H9 (cell line): Measurements from ENCODE around the gene KCNJ10. TPM values are rescaled to one million over a fixed set of nuclear protein-coding genes. Genes with fewer than 3 reads are reported as not detected.

Experiments
- DNase-seq: peaks from one replicate; pipeline ENCODE4 v3.0.0-alpha.2; 2017
- H2AFZ ChIP-seq: one replicate; pipeline ENCODE4 v1.6.1; 2013; ENCODE audit warnings: mild to moderate bottlenecking, low read length, control low read depth, moderate library complexity
- H2AK5ac ChIP-seq: 2 replicates; pipeline ENCODE4 v1.6.1; 2013; ENCODE audit warnings: low read length, control low read depth, mixed read lengths; ENCODE audit not compliant: insufficient read length
- H2BK120ac ChIP-seq: one replicate; pipeline ENCODE4 v1.6.1; 2013; ENCODE audit warnings: low read depth, mild to moderate bottlenecking, low read length, control low read depth, inconsistent platforms; ENCODE audit not compliant: poor library complexity, severe bottlenecking
- H2BK12ac ChIP-seq: 2 replicates; pipeline ENCODE4 v1.6.1; 2013; ENCODE audit warnings: low read length, control low read depth, mixed read lengths, low read depth; ENCODE audit not compliant: insufficient read length
- H2BK15ac ChIP-seq: 2 replicates; pipeline ENCODE4 v1.6.1; 2013; ENCODE audit warnings: low read depth, low read length, control low read depth
- H2BK20ac ChIP-seq: one replicate; pipeline ENCODE4 v1.6.1; 2013; ENCODE audit warnings: low read depth, mild to moderate bottlenecking, low read length, control low read depth, inconsistent platforms; ENCODE audit not compliant: poor library complexity, severe bottlenecking
- H2BK5ac ChIP-seq: 2 replicates; pipeline ENCODE4 v1.6.1; 2013; ENCODE audit warnings: low read length, control low read depth, mixed read lengths; ENCODE audit not compliant: insufficient read length
- H3K14ac ChIP-seq: 2 replicates; pipeline ENCODE4 v1.6.1; 2013; ENCODE audit warnings: low read length, control low read depth; ENCODE audit not compliant: insufficient read depth
- H3K18ac ChIP-seq: 2 replicates; pipeline ENCODE4 v1.6.1; 2013; ENCODE audit warnings: low read depth, mild to moderate bottlenecking, mixed read lengths, low read length, control low read depth; ENCODE audit not compliant: insufficient read length
- H3K23ac ChIP-seq: 2 replicates; pipeline ENCODE4 v1.6.1; 2013; ENCODE audit warnings: low read length, control low read depth, mixed read lengths, low read depth; ENCODE audit not compliant: insufficient read length
- H3K23me2 ChIP-seq: 2 replicates; pipeline ENCODE4 v1.6.1; 2013; ENCODE audit warnings: low read depth, mild to moderate bottlenecking, mixed read lengths, low read length, control low read depth; ENCODE audit not compliant: insufficient read length, poor library complexity, severe bottlenecking
- H3K27ac ChIP-seq: 2 replicates; pipeline ENCODE4 v1.5.1; 2013; ENCODE audit warnings: low read length, control low read depth, mixed read lengths, low read depth; ENCODE audit not compliant: insufficient read length
- H3K27me3 ChIP-seq: 2 replicates; pipeline ENCODE4 v1.6.1; 2013; ENCODE audit warnings: low read length, control low read depth, inconsistent platforms; ENCODE audit not compliant: insufficient read depth
- H3K4ac ChIP-seq: 2 replicates; pipeline ENCODE4 v1.6.1; 2013; ENCODE audit warnings: low read depth, mild to moderate bottlenecking, control low read depth, inconsistent platforms, low read length, moderate library complexity
- H3K4me1 ChIP-seq: 2 replicates; pipeline ENCODE4 v1.6.1; 2013; ENCODE audit warnings: low read length, control low read depth, inconsistent platforms; ENCODE audit not compliant: insufficient read depth
- H3K4me2 ChIP-seq: 2 replicates; pipeline ENCODE4 v1.6.1; 2013; ENCODE audit warnings: low read length, control low read depth, mixed read lengths; ENCODE audit not compliant: insufficient read length, insufficient read depth
- H3K56ac ChIP-seq: 2 replicates; pipeline ENCODE4 v1.6.1; 2013; ENCODE audit warnings: low read depth, mild to moderate bottlenecking, mixed read lengths, low read length, control low read depth; ENCODE audit not compliant: insufficient read length
- H3K79me1 ChIP-seq: 2 replicates; pipeline ENCODE4 v1.6.1; 2013; ENCODE audit warnings: low read depth, mild to moderate bottlenecking, moderate library complexity, low read length, control low read depth, inconsistent platforms; ENCODE audit not compliant: insufficient read depth, poor library complexity, severe bottlenecking
- H3K79me2 ChIP-seq: 2 replicates; pipeline ENCODE4 v1.6.1; 2013; ENCODE audit warnings: low read length, control low read depth, inconsistent platforms; ENCODE audit not compliant: insufficient read depth
- H3K9ac ChIP-seq: 2 replicates; pipeline ENCODE4 v1.6.1; 2013; ENCODE audit warnings: low read length, control low read depth, mixed read lengths; ENCODE audit not compliant: insufficient read length; ENCODE audit errors: extremely low read depth
- H3K9me3 ChIP-seq: one replicate; pipeline ENCODE4 v1.6.1; 2013; ENCODE audit warnings: low read depth, low read length, inconsistent platforms; ENCODE audit not compliant: control insufficient read depth
- H3T11ph ChIP-seq: one replicate; pipeline ENCODE4 v1.6.1; 2013; ENCODE audit warnings: mild to moderate bottlenecking, low read length, control low read depth, inconsistent platforms
- H4K20me1 ChIP-seq: one replicate; pipeline ENCODE4 v1.6.1; 2013; ENCODE audit not compliant: control insufficient read depth, insufficient read length, insufficient read depth
- H4K5ac ChIP-seq: 2 replicates; pipeline ENCODE4 v1.6.1; 2013; ENCODE audit warnings: low read depth, mild to moderate bottlenecking, mixed read lengths, low read length, control low read depth; ENCODE audit not compliant: insufficient read length
- H4K8ac ChIP-seq: replicated peaks from 2 replicates; pipeline ENCODE4 v1.6.1; 2013; ENCODE audit warnings: low read length, control low read depth, mixed read lengths, low read depth; ENCODE audit not compliant: insufficient read length
- H4K91ac ChIP-seq: 2 replicates; pipeline ENCODE4 v1.6.1; 2013; ENCODE audit warnings: low read depth, mild to moderate bottlenecking, moderate library complexity, mixed read lengths, low read length, control low read depth; ENCODE audit not compliant: insufficient read length
- H3K27ac Mint-ChIP-seq, 3 experiments: 2 replicates in 2 of 3; 3 replicates in 1 of 3; pipeline ENCODE4 v1.8.0; 2020 to 2021; ENCODE audit warnings: mixed read lengths in 3 of 3, mild to moderate bottlenecking in 1 of 3, moderate library complexity in 1 of 3
- H3K27me3 Mint-ChIP-seq: 2 replicates; pipeline ENCODE4 v1.8.0; 2021; ENCODE audit warnings: low read depth, mild to moderate bottlenecking, moderate library complexity, mixed read lengths
- H3K36me3 Mint-ChIP-seq, 3 experiments: 2 replicates in 2 of 3; 3 replicates in 1 of 3; pipeline ENCODE4 v1.8.0; 2020 to 2021; ENCODE audit warnings: low read depth in 3 of 3, mixed read lengths in 3 of 3; ENCODE audit not compliant: insufficient read depth in 1 of 3
- H3K4me1 Mint-ChIP-seq, 2 experiments: 2 replicates each; pipeline ENCODE4 v1.8.0; 2020; ENCODE audit warnings: mixed read lengths in 2 of 2
- H3K4me3 Mint-ChIP-seq, 2 experiments: 2 replicates in 1 of 2; 3 replicates in 1 of 2; pipeline ENCODE4 v1.8.0; 2020 to 2021; ENCODE audit warnings: mild to moderate bottlenecking in 2 of 2, mixed read lengths in 2 of 2, moderate library complexity in 1 of 2
- H3K9me3 Mint-ChIP-seq, 2 experiments: 2 replicates in 1 of 2; 3 replicates in 1 of 2; pipeline ENCODE4 v1.8.0; 2020; ENCODE audit warnings: mild to moderate bottlenecking in 2 of 2, mixed read lengths in 2 of 2, moderate library complexity in 1 of 2
- WGBS: extraction: QIAGEN DNeasy Blood & Tissue Kit; methylation state at CpG from one replicate; pipeline ENCODE4 v1.1.7; 2013; ENCODE audit warnings: missing lambda C conversion rate, low lambda C conversion rate, mixed read lengths; ENCODE audit not compliant: insufficient read length; ENCODE audit errors: extremely low coverage; 5-methylcytosine and 5-hydroxymethylcytosine counted together
- total RNA-seq: library from RNA; stranded (reverse); gene quantifications from 2 replicates; pipeline ENCODE4 v1.2.1, GENCODE V29; 2021
- TF ChIP-seq, protein P1 (sequence below): fragments of 200-600 bp; sonication (generic); conservative IDR thresholded peaks from 3 replicates; pipeline ENCODE4 v1.8.0; 2021; ENCODE audit warnings: antibody characterized with exemption, mild to moderate bottlenecking

The KCNJ10 gene
- total RNA-seq, 1 experiment from 2014 or later = 0.44 TPM

- H2AK5ac ChIP-seq = no peak overlapping the region
- Mint-ChIP-seq H3K36me3 (no peaks in the 10 kb centered on the region; a peak in 1 of 7 replicates), H3K4me1 (peaks cover 39 to 52% of the 10 kb centered on the region in 2 experiments), H3K27me3 (peaks cover 7% of the 10 kb centered on the region), H3K4me3 (peak overlapping the region in 1 of 2 experiments; percentile 23; a peak in 1 of 5 replicates), H3K27ac (no peak overlapping the region; a peak in 1 of 7 replicates), H3K9me3 (no peaks in the 10 kb centered on the region; a peak in 1 of 5 replicates)
- TF ChIP-seq, protein P1, sequence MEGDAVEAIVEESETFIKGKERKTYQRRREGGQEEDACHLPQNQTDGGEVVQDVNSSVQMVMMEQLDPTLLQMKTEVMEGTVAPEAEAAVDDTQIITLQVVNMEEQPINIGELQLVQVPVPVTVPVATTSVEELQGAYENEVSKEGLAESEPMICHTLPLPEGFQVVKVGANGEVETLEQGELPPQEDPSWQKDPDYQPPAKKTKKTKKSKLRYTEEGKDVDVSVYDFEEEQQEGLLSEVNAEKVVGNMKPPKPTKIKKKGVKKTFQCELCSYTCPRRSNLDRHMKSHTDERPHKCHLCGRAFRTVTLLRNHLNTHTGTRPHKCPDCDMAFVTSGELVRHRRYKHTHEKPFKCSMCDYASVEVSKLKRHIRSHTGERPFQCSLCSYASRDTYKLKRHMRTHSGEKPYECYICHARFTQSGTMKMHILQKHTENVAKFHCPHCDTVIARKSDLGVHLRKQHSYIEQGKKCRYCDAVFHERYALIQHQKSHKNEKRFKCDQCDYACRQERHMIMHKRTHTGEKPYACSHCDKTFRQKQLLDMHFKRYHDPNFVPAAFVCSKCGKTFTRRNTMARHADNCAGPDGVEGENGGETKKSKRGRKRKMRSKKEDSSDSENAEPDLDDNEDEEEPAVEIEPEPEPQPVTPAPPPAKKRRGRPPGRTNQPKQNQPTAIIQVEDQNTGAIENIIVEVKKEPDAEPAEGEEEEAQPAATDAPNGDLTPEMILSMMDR = no peak
- H2BK20ac ChIP-seq = no peak overlapping the region
- H2BK5ac ChIP-seq = no peak overlapping the region
- no peak overlapping the region for H3K56ac ChIP-seq
- peaks cover 4% of the 10 kb centered on the region; the same call in 1 of the 2 replicates for H3K4me1 ChIP-seq
- WGBS = no CpG with 5 or more reads among the region's 9 CpGs
- H2AFZ ChIP-seq = no peak overlapping the region
- peaks cover 9% of the 10 kb centered on the region for H3K23me2 ChIP-seq
- H3K27ac ChIP-seq = no peak overlapping the region
- H3K9me3 ChIP-seq = no peaks in the 10 kb centered on the region
- no peak for DNase-seq
- H3K4me2 ChIP-seq = no peak overlapping the region
- no peak overlapping the region for H2BK15ac ChIP-seq
- no peak overlapping the region for H3K18ac ChIP-seq
- H3K23ac ChIP-seq = no peak overlapping the region
- H4K8ac ChIP-seq = no peak overlapping the region
- H3K9ac ChIP-seq = no peak overlapping the region
- no peak overlapping the region for H4K5ac ChIP-seq
- no peaks in the 10 kb centered on the region for H3K27me3 ChIP-seq
- H2BK120ac ChIP-seq = no peak overlapping the region
- H2BK12ac ChIP-seq = no peak overlapping the region
- H3K4ac ChIP-seq = no peak overlapping the region
- no peak overlapping the region for H3K14ac ChIP-seq
- peaks cover 1% of the 10 kb centered on the region; the same call in 1 of the 2 replicates for H3K79me2 ChIP-seq
- H3K79me1 ChIP-seq = no peaks in the 10 kb centered on the region
- no peak overlapping the region for H4K91ac ChIP-seq
- H3T11ph ChIP-seq = no peak overlapping the region
- H4K20me1 ChIP-seq = no peaks in the 10 kb centered on the region
Observed at GRCh38 chr1:160101717-160102522, 32.0 kb upstream of the KCNJ10 start.
